Measurements from ENCODE around the gene ABCA12. TPM values are rescaled to one million over a fixed set of nuclear protein-coding genes. Genes with fewer than 3 reads are reported as not detected.

The ABCA12 gene
- total RNA-seq, 1 experiment from 2014 or later: 0.03 TPM

DNA sequence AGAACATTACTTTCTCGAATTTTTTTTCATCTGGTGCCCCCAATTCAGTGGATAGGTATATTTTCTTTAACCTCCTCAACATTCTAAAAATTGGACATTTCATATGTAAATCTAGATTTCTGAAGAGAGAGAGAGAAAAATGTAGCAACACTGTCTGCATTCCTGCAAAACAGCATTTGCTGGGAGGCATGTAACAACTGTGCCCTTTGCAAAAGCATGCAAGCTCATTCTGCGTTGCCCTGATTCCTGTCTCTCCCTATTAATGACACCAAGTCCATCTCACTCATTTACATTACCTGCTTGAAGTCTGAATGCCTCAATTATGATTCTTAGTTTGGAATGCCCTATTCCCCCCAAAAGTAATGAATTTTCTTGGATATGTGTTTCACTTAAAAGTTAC, 249.1 kb downstream of the ABCA12 start:
- BruUV-seq (replicated peaks): no TSS peak

GRCh38 chr2:214881647-214882202, 256.7 kb downstream of the ABCA12 start:
- BruUV-seq (replicated peaks): no TSS peak
- intact Hi-C loops (cut with micrococcal nuclease; ENCODE audit: unreplicated experiment) (no loop called here), in situ Hi-C loops (cut with HindIII; ENCODE audit: low pct_unique_long_range_greater_than_20kb, low sequenced_read_pairs) (no loop called here)
- TF ChIP-seq SIN3A (IDR thresholded peaks at IDR 0.05; ENCODE audit: borderline replicate concordance, insufficient read depth, low read depth, low read length) (no peak), TCF7L2 (IDR thresholded peaks at IDR 0.05; ENCODE audit: low read depth, low read length) (no peak), REST (IDR thresholded peaks at IDR 0.05; ENCODE audit: insufficient read depth in 1 of 2, low read depth in 2 of 2, low read length in 1 of 2) (no peak), POLR2AphosphoS5 (IDR thresholded peaks at IDR 0.05; ENCODE audit: low read depth, low read length) (no peak)
- TF ChIP-seq, protein P1, sequence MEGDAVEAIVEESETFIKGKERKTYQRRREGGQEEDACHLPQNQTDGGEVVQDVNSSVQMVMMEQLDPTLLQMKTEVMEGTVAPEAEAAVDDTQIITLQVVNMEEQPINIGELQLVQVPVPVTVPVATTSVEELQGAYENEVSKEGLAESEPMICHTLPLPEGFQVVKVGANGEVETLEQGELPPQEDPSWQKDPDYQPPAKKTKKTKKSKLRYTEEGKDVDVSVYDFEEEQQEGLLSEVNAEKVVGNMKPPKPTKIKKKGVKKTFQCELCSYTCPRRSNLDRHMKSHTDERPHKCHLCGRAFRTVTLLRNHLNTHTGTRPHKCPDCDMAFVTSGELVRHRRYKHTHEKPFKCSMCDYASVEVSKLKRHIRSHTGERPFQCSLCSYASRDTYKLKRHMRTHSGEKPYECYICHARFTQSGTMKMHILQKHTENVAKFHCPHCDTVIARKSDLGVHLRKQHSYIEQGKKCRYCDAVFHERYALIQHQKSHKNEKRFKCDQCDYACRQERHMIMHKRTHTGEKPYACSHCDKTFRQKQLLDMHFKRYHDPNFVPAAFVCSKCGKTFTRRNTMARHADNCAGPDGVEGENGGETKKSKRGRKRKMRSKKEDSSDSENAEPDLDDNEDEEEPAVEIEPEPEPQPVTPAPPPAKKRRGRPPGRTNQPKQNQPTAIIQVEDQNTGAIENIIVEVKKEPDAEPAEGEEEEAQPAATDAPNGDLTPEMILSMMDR (IDR thresholded peaks at IDR 0.05): no peak
- H3K27me3 ChIP-seq (ENCODE audit: control insufficient read depth, insufficient read depth, low read length): no peaks in the 10 kb centered on the region
- no peaks in the 10 kb centered on the region for H3K9me3 ChIP-seq (ENCODE audit: control insufficient read depth, insufficient read depth, low read depth, low read length)
- H3K4me1 ChIP-seq (ENCODE audit: control insufficient read depth, insufficient read depth, low read length): no peaks in the 10 kb centered on the region
- ChIA-PET POLR2A (no interaction called here), CTCF (no interaction called here)
- DNase-seq (ENCODE audit: low read depth, low spot score): no peak
- H3K4me3 ChIP-seq (ENCODE audit: low read depth in 2 of 2, low read length in 2 of 2): no peak overlapping the region
- H3K27ac ChIP-seq (ENCODE audit: low read length): no peak overlapping the region
- no peaks in the 10 kb centered on the region for H3K36me3 ChIP-seq (ENCODE audit: control insufficient read depth, insufficient read depth, low read length)
- no peak for ATAC-seq

More for the DNA sequence above, 249.1 kb downstream of the ABCA12 start:
- in situ Hi-C loops (cut with HindIII; ENCODE audit: low pct_unique_long_range_greater_than_20kb, low sequenced_read_pairs) (no loop called here), intact Hi-C loops (cut with micrococcal nuclease; ENCODE audit: unreplicated experiment) (no loop called here)
- no peaks in the 10 kb centered on the region for H3K4me1 ChIP-seq (ENCODE audit: control insufficient read depth, insufficient read depth, low read length)
- no peak for ATAC-seq
- ChIA-PET POLR2A (no interaction called here), CTCF (interaction anchor here (0.6 kb wide), 2 partner anchors 80 to 88 kb away, joined by 5 to 8 read pairs; partner anchors contain the start of gene BARD1)
- no peak for DNase-seq (ENCODE audit: low read depth, low spot score)
- H3K9me3 ChIP-seq (ENCODE audit: control insufficient read depth, insufficient read depth, low read depth, low read length): no peaks in the 10 kb centered on the region
- H3K27me3 ChIP-seq (ENCODE audit: control insufficient read depth, insufficient read depth, low read length): no peaks in the 10 kb centered on the region
- H3K27ac ChIP-seq (ENCODE audit: low read length): no peak overlapping the region
- TF ChIP-seq, protein P1 (IDR thresholded peaks at IDR 0.05): no peak
- TF ChIP-seq POLR2AphosphoS5 (IDR thresholded peaks at IDR 0.05; ENCODE audit: low read depth, low read length): no peak
- TF ChIP-seq TCF7L2 (IDR thresholded peaks at IDR 0.05; ENCODE audit: low read depth, low read length): no peak
- H3K36me3 ChIP-seq (ENCODE audit: control insufficient read depth, insufficient read depth, low read length): no peaks in the 10 kb centered on the region; the same call in 1 of the 2 replicates
- H3K4me3 ChIP-seq (ENCODE audit: low read depth in 2 of 2, low read length in 2 of 2): no peak overlapping the region

Other genes with a start within 250 kb of the ABCA12 start
- gene ATIC, start 173.4 kb upstream of the ABCA12 start, total RNA-seq (2021; ENCODE audit: unreplicated experiment): 223 TPM

All from Panc1 (cell line).